ENCODE measurements around the gene UMPS.

Gene UMPS

DNA sequence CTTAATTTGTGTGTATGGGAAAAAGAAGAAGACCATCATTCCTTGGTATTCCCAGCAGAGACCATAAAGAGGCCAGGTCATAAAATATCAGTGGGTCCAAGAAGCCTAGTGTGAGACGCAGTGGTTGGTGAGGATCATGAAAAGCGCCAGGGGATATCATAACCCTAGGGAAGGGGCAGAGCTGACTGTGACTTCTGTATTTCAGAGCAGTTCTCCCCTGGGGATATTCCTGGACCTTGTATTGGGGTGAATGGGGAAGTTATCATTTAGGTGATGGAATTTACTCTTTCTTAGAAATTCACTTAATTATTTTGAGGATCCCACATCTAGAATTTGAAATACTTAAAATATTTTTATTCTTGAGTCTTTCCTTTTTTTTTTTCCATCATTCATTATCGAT is 34.9 kb upstream of the UMPS start:
- TF ChIP-seq, protein P1, sequence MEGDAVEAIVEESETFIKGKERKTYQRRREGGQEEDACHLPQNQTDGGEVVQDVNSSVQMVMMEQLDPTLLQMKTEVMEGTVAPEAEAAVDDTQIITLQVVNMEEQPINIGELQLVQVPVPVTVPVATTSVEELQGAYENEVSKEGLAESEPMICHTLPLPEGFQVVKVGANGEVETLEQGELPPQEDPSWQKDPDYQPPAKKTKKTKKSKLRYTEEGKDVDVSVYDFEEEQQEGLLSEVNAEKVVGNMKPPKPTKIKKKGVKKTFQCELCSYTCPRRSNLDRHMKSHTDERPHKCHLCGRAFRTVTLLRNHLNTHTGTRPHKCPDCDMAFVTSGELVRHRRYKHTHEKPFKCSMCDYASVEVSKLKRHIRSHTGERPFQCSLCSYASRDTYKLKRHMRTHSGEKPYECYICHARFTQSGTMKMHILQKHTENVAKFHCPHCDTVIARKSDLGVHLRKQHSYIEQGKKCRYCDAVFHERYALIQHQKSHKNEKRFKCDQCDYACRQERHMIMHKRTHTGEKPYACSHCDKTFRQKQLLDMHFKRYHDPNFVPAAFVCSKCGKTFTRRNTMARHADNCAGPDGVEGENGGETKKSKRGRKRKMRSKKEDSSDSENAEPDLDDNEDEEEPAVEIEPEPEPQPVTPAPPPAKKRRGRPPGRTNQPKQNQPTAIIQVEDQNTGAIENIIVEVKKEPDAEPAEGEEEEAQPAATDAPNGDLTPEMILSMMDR (IDR thresholded peaks at IDR 0.05; ENCODE audit: insufficient read depth, low read length, poor library complexity, severe bottlenecking) = no peak
- DNase-seq (ENCODE audit: extremely low read depth, insufficient read length) = no peak
- no peaks in the 10 kb centered on the region; the same call in 1 of the 2 replicates for H3K27me3 ChIP-seq (replicated peaks; ENCODE audit: control insufficient read depth, insufficient read depth, low read length)
- no peaks in the 10 kb centered on the region for H3K36me3 ChIP-seq (ENCODE audit: control insufficient read depth, insufficient read depth, low read length)
- no peak overlapping the region for H3K4me3 ChIP-seq (replicated peaks; ENCODE audit: low read depth, low read length)

DNA sequence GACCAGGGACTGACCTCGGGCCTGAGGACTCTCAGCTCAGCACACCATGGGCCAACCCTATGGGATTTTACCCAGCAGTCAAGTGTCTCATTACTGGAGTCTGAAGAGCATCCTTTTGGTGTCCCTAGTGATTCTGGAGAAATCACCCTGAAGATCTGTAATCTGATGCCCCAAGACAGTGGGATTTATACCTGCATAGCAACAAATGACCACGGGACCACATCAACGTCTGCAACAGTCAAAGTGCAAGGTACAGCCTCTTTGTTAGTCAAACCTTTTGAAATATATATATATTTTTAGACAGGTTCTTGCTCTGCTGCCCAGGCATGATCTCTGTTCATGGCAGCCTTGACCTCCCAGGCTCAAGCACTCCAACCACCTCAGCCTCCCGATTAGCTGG is 34.2 kb upstream of the UMPS start:
- no peak overlapping the region for H3K4me3 ChIP-seq (replicated peaks; ENCODE audit: low read depth, low read length)
- no peaks in the 10 kb centered on the region for H3K36me3 ChIP-seq (ENCODE audit: control insufficient read depth, insufficient read depth, low read length)
- TF ChIP-seq, protein P1 (IDR thresholded peaks at IDR 0.05; ENCODE audit: insufficient read depth, low read length, poor library complexity, severe bottlenecking) = no peak
- no peak for DNase-seq (ENCODE audit: extremely low read depth, insufficient read length)
- H3K27me3 ChIP-seq (replicated peaks; ENCODE audit: control insufficient read depth, insufficient read depth, low read length) = no peaks in the 10 kb centered on the region; the same call in none of the 2 replicates

DNA sequence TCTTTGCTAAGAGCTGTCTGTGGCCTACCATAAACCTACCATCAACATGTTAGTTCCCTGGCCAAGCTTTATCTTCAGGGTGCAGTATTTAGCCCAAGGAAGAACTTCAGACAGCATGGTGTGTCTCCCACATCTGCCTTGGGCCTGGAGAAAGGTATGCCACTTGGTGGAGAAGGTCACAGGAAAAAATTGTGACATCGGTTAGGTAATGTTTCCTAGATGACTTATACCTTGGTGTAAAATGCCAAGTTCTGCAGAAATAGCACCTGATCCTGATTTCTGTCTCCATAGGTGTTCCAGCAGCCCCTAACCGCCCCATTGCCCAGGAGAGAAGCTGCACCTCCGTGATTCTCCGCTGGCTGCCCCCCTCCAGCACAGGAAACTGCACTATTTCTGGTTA is 33.0 kb upstream of the UMPS start:
- TF ChIP-seq, protein P1 (IDR thresholded peaks at IDR 0.05; ENCODE audit: insufficient read depth, low read length, poor library complexity, severe bottlenecking) = no peak
- DNase-seq (ENCODE audit: extremely low read depth, insufficient read length) = no peak
- H3K27me3 ChIP-seq (replicated peaks; ENCODE audit: control insufficient read depth, insufficient read depth, low read length) = no peaks in the 10 kb centered on the region; the same call in none of the 2 replicates
- H3K4me3 ChIP-seq (replicated peaks; ENCODE audit: low read depth, low read length) = no peak overlapping the region
- no peaks in the 10 kb centered on the region for H3K36me3 ChIP-seq (ENCODE audit: control insufficient read depth, insufficient read depth, low read length)

DNA sequence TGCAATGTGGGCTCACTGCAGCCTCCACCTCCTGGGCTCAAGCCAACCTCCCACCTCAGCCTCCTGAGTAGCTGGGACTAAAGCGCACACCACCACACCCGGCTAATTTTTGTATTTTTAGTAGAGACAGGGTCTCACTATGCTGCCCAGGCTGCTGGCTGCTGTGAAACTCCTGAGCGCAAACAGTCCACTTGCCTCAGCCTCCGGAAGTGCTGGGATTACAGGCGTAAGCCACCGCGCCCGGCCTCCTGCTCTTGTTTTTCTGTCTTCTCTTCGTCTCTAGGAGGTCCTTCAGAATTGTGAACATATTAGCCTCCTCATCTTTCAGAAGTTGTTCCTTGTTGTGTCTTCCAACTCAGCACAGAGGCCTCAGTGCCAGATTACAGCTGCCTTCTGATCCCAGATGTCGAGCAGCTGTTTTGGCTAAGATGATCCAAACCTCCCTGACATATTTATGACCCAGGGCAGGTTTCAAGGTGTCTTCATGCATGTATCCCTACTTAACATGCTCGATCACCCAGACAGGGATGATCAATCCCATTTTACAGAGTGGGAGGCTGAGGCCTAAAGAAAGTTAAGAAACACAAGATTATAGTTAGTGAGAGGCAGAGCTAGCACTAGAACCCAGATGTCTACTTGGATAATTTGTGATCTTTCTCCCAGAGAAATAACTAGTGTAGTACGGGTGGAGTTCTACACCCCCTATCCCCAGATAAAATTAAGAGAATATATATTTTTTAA is 32.1 kb upstream of the UMPS start:
- H3K27me3 ChIP-seq (replicated peaks; ENCODE audit: control insufficient read depth, insufficient read depth, low read length) = no peaks in the 10 kb centered on the region; the same call in none of the 2 replicates
- no peaks in the 10 kb centered on the region for H3K36me3 ChIP-seq (ENCODE audit: control insufficient read depth, insufficient read depth, low read length)
- H3K4me3 ChIP-seq (replicated peaks; ENCODE audit: low read depth, low read length) = no peak overlapping the region
- DNase-seq (ENCODE audit: extremely low read depth, insufficient read length) = no peak
- TF ChIP-seq, protein P1 (IDR thresholded peaks at IDR 0.05; ENCODE audit: insufficient read depth, low read length, poor library complexity, severe bottlenecking) = no peak

DNA sequence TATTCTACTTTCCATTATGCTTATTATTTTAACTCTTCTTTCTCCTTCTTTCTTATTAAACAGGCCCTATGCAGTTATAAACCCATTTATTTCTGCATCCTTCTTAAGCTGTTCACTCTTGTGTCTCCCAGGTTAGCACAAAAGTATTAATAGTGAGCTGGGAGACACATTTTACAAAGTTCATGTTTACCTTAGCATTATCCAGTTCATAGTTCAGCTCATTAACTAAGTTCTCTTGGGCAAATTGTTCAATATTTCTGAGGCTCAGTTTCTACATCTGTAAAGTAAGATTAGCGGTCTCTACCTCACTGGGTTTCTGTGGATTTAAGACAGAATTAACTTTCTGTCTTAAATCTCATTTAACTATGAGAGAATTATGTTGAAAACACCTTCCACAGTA is 31.2 kb upstream of the UMPS start:
- no peaks in the 10 kb centered on the region; the same call in none of the 2 replicates for H3K27me3 ChIP-seq (replicated peaks; ENCODE audit: control insufficient read depth, insufficient read depth, low read length)
- DNase-seq (ENCODE audit: extremely low read depth, insufficient read length) = no peak
- no peaks in the 10 kb centered on the region for H3K36me3 ChIP-seq (ENCODE audit: control insufficient read depth, insufficient read depth, low read length)
- TF ChIP-seq, protein P1 (IDR thresholded peaks at IDR 0.05; ENCODE audit: insufficient read depth, low read length, poor library complexity, severe bottlenecking) = no peak
- no peak overlapping the region for H3K4me3 ChIP-seq (replicated peaks; ENCODE audit: low read depth, low read length)

Measured in GM06990 (cell line).